Transverse colon (tissue), 3 donors: ENCODE measurements around the gene SPATA17.

Experiments
- EP300 ChIP-seq: sonication (generic); formaldehyde crosslinking; IDR thresholded peaks from one replicate; pipeline ENCODE4 v1.6.1; 2017; ENCODE audit warnings: antibody characterized with exemption, low read depth
- TF ChIP-seq, protein P1 (sequence below), 5 experiments: fragments of 200-600 bp in 3 of 5; fragments of 450-650 bp in 2 of 5; sonication (generic) in 3 of 5; IDR thresholded peaks; 1 replicate in 2 of 5; 2 replicates in 3 of 5; pipeline ENCODE4 v1.5.1; 2016 to 2017; ENCODE audit warnings: antibody characterized with exemption in 5 of 5, inconsistent platforms in 3 of 5, mild to moderate bottlenecking in 2 of 5, moderate library complexity in 1 of 5

DNA sequence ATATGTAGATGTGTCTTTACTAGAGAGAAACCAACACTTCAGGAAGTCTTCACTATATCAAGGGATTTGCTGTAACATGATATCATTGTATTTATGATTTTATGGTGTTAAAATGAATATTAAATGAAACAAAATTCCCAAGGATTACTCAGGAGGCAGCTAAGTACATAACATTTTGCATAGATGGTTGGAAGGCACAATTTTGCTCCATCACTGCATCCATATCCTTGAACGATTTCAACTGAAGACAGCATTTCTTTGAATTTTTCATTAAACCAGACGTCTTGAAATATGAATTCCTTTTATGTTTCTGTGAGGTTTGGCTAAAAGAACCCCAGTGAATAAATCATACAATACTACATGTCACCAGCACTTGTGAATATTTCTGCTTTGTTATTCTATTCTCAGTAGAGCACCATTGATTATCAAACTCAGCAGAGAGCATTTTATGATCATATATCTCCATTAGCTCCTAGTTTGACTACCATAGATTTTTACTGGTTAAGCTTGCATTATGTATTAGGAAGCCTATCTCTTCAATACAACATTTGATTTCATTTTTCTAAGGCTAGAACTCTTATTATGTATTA, 37.3 kb downstream of the SPATA17 start:
- TF ChIP-seq, protein P1, sequence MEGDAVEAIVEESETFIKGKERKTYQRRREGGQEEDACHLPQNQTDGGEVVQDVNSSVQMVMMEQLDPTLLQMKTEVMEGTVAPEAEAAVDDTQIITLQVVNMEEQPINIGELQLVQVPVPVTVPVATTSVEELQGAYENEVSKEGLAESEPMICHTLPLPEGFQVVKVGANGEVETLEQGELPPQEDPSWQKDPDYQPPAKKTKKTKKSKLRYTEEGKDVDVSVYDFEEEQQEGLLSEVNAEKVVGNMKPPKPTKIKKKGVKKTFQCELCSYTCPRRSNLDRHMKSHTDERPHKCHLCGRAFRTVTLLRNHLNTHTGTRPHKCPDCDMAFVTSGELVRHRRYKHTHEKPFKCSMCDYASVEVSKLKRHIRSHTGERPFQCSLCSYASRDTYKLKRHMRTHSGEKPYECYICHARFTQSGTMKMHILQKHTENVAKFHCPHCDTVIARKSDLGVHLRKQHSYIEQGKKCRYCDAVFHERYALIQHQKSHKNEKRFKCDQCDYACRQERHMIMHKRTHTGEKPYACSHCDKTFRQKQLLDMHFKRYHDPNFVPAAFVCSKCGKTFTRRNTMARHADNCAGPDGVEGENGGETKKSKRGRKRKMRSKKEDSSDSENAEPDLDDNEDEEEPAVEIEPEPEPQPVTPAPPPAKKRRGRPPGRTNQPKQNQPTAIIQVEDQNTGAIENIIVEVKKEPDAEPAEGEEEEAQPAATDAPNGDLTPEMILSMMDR (IDR thresholded peaks at IDR 0.05): no peak
- no peak for TF ChIP-seq EP300
